Right hindlimb (tissue), 1 donor: ENCODE data around the gene ZNF775.

Source experiments
- DNase-seq: peaks from one replicate; pipeline ENCODE4 v3.0.0-alpha.2; 2018

ZNF775 gene

DNA sequence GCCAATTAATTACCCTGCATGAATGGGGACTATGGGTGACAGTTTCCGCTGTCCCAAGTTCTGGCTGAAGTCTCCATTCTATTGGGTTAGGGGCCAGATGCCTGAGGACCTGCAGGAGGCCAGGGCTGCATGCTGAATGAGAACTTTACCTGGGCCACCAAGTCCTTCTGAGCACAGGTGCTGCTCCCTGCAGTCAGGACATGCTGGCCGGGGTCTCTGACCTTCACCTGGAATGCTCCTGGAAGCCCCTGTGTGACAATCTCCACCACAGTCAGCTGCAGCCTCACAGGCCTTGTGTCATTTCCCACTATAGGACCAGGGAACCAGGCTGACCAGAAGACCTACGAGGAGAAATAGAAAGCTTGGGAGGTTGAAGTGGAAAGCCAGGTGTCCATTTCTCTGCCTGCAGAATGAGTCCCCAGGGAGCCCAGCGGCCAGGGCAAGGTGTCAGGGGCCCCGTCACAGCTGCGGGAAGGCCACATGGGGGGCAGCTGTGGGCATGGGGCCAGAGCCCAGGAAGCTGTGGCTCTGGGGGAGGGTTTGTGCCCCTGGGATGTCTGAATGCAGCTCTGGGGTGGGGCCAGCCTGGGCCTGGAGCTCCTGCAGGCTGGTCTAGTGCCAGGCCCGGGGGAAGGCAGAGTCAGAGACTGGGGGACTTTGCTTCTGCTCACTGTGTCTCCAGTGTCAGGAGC lies 65.7 kb downstream of the ZNF775 start:
- DNase-seq: no peak

DNA sequence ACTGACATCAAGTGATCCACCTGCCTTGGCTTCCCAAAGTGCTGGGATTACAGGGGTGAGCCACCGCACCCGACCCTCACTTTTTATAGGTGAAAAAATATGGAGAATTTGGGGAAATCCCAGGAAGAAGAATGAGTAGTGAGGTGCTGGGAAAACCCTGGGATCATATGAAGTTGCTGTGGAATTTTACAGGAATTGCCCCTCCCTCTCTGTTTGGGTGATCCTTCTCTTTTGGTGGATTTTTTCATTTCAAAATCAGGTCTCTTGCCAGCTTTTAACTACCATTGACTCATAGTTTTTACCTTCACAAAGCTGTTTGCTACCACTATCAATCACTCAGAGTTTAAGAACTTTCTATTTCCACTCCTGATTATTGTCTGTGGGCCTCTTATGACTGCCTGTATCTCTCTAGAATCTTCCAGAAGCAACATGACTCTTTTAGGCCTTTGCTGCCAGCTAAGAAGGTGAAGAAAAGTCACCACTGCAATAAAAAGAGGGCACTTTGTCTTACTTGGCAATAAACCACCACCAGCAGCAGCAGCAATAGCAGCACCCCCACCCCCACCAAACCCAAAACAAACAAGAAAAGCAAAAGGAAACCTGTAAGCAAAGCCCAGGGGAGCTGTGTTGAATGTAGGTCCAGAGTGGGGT lies 67.3 kb downstream of the ZNF775 start:
- no peak for DNase-seq
